SK-N-SH (cell line): ENCODE results near the gene PCDHA2.
"Not testable (repeated sequence)": the region's sequence is repeated elsewhere in the genome, so short reads cannot be mapped to it uniquely, and the experiment has no call there.

Source experiments
- CTCF ChIP-seq: fragments of 200-600 bp; sonication (generic); IDR thresholded peaks from 2 replicates; pipeline ENCODE4 v1.6.1; 2017; ENCODE audit warnings: antibody characterized with exemption, mild to moderate bottlenecking, moderate library complexity
- GABPA ChIP-seq: IDR thresholded peaks from 2 replicates; pipeline ENCODE4 v1.4.0; 2012; ENCODE audit warnings: low read depth, mild to moderate bottlenecking
- USF2 ChIP-seq: fragments of 150-350 bp; IDR thresholded peaks from 2 replicates; pipeline ENCODE4 v1.6.1; 2017; ENCODE audit warnings: antibody characterized with exemption, low read length, low read depth, borderline replicate concordance

GRCh38 chr5:140787422-140787821 is 7.2 kb upstream of the PCDHA2 start:
- not testable (repeated sequence) for TF ChIP-seq GABPA, USF2, CTCF
